Stimulated activated CD8-positive, alpha-beta memory T cell treated with anti-CD3 and anti-CD28 coated beads, Interleukin-4, amount 100 ng/mL, for 4 hours (primary cell): ENCODE data around the gene CD5L.

Experiments
- DNase-seq, 2 donors: peaks; one replicate each; pipeline ENCODE4 v3.0.0-alpha.2; 2020; ENCODE audit warnings: low read depth in 2 of 2, low spot score in 1 of 2

CD5L gene

GRCh38 chr1:157841708-157842107 lies at the start of gene CD5L:
Gene CD5L, minus strand, starts transcription at chr1:157841808. Its CDS starts 107 bp downstream, at chr1:157841701.
- no peak for DNase-seq

- no peak for DNase-seq
Observed at GRCh38 chr1:157882580-157882979, 41.0 kb upstream of the CD5L start.

- DNase-seq, result no peak
Observed at GRCh38 chr1:157880621-157881020, 39.0 kb upstream of the CD5L start.

- DNase-seq, result no peak
Observed at GRCh38 chr1:157878059-157878458, 36.5 kb upstream of the CD5L start.

- no peak for DNase-seq
Observed at GRCh38 chr1:157870490-157870889, 28.9 kb upstream of the CD5L start.

GRCh38 chr1:157868654-157869053 lies 27.0 kb upstream of the CD5L start:
- DNase-seq, result no peak

- no peak for DNase-seq
Observed at GRCh38 chr1:157862114-157863070, 20.8 kb upstream of the CD5L start.

GRCh38 chr1:157856538-157856937 lies 14.9 kb upstream of the CD5L start:
- no peak for DNase-seq

GRCh38 chr1:157852476-157852875 lies 10.9 kb upstream of the CD5L start:
- no peak for DNase-seq

GRCh38 chr1:157849229-157849875 lies 7.7 kb upstream of the CD5L start:
- DNase-seq, result no peak

- DNase-seq, result no peak
Observed at GRCh38 chr1:157844089-157844830, 2.7 kb upstream of the CD5L start.

GRCh38 chr1:157842939-157843338 lies 1.3 kb upstream of the CD5L start:
- no peak for DNase-seq

- DNase-seq, result no peak
Observed at GRCh38 chr1:157838966-157839365, 2.6 kb downstream of the CD5L start.

- DNase-seq, result no peak
Observed at GRCh38 chr1:157834430-157834829, 7.2 kb downstream of the CD5L start.

GRCh38 chr1:157833145-157833544 lies 8.5 kb downstream of the CD5L start:
- no peak for DNase-seq

- DNase-seq, result no peak
Observed at GRCh38 chr1:157831968-157832626, 9.5 kb downstream of the CD5L start.

GRCh38 chr1:157830887-157831286 lies 10.7 kb downstream of the CD5L start:
- no peak for DNase-seq

GRCh38 chr1:157829711-157830110 lies 11.9 kb downstream of the CD5L start:
- no peak for DNase-seq

- no peak for DNase-seq
Observed at GRCh38 chr1:157829210-157829609, 12.4 kb downstream of the CD5L start.

GRCh38 chr1:157820299-157820698 lies 21.3 kb downstream of the CD5L start:
- DNase-seq, result no peak

GRCh38 chr1:157819896-157820295 lies 21.7 kb downstream of the CD5L start, which contains the start of gene FCRL1:
Gene FCRL1, minus strand, starts transcription at chr1:157820120. Its CDS starts 83 bp downstream, at chr1:157820037.
- no peak for DNase-seq
